K562 (cell line): ENCODE measurements around the gene MAPKAPK2. TPM values are rescaled to one million over a fixed set of nuclear protein-coding genes. Genes with fewer than 3 reads are reported as not detected.

Experiments used
- ATF6 ChIP-seq: sonication (generic); formaldehyde crosslinking; IDR thresholded peaks from 2 replicates; pipeline ENCODE4 v1.4.0; 2020; ENCODE audit warnings: mild to moderate bottlenecking, missing genetic modification reagents
- C11orf30 ChIP-seq: fragments of 450-650 bp; IDR thresholded peaks from 2 replicates; pipeline ENCODE4 v1.6.1; 2016; ENCODE audit warnings: low read depth, mild to moderate bottlenecking
- GABPB2 ChIP-seq: fragments of 250-450 bp; sonication (Bioruptor Pico); conservative IDR thresholded peaks from 2 replicates; pipeline ENCODE4 v1.5.1; 2021; ENCODE audit warnings: mild to moderate bottlenecking
- LARP7 ChIP-seq: fragments of 450-650 bp; IDR thresholded peaks from 2 replicates; pipeline ENCODE4 v1.6.1; 2016
- MEIS2 ChIP-seq: fragments of 450-650 bp; IDR thresholded peaks from 2 replicates; pipeline ENCODE4 v1.6.1; 2014; ENCODE audit warnings: mild to moderate bottlenecking; ENCODE audit not compliant: partially characterized antibody
- POLR2B ChIP-seq: fragments of 450-650 bp; IDR thresholded peaks from 2 replicates; pipeline ENCODE4 v1.6.1; 2018; ENCODE audit warnings: low read depth; ENCODE audit not compliant: partially characterized antibody
- PTRF ChIP-seq: fragments of 450-650 bp; IDR thresholded peaks from 2 replicates; pipeline ENCODE4 v1.6.1; 2016; ENCODE audit warnings: mild to moderate bottlenecking, missing genetic modification characterization, missing compliant biosample characterization
- SAFB2 ChIP-seq: fragments of 200-400 bp; formaldehyde crosslinking; IDR thresholded peaks from 2 replicates; pipeline ENCODE4 v1.6.1; 2018; ENCODE audit warnings: borderline replicate concordance, low read length, low read depth, moderate library complexity; ENCODE audit not compliant: severe bottlenecking
- SRSF3 ChIP-seq: fragments of 200-400 bp; formaldehyde crosslinking; IDR thresholded peaks from 2 replicates; pipeline ENCODE4 v1.6.1; 2016; ENCODE audit warnings: mild to moderate bottlenecking, low read length, moderate library complexity; ENCODE audit not compliant: insufficient read depth
- STAT5B ChIP-seq: fragments of 250-450 bp; sonication (Bioruptor Pico); IDR thresholded peaks from 2 replicates; pipeline ENCODE4 v1.8.0; 2021; ENCODE audit warnings: mild to moderate bottlenecking, inconsistent platforms
- TRIM24 ChIP-seq, 2 experiments: fragments of 450-650 bp; IDR thresholded peaks; 2 replicates each; pipeline ENCODE4 v1.6.1; 2016
- XRCC5 ChIP-seq: fragments of 200-400 bp; formaldehyde crosslinking; IDR thresholded peaks from 2 replicates; pipeline ENCODE4 v1.6.1; 2017; ENCODE audit warnings: low read depth, mild to moderate bottlenecking, low read length
- ZNF175 ChIP-seq: fragments of 200-800 bp; sonication (Bioruptor generic); IDR thresholded peaks from 2 replicates; pipeline ENCODE4 v1.6.1; 2016; ENCODE audit warnings: low read depth, mild to moderate bottlenecking, missing genetic modification characterization, missing compliant biosample characterization
- ZNF324 ChIP-seq: fragments of 250-450 bp; sonication (Bioruptor Pico); IDR thresholded peaks from 2 replicates; pipeline ENCODE4 v1.4.0; 2020; ENCODE audit warnings: mild to moderate bottlenecking
- ZNF57 ChIP-seq: fragments of 450-650 bp; formaldehyde crosslinking; IDR thresholded peaks from 2 replicates; pipeline ENCODE4 v1.4.0; 2020; ENCODE audit warnings: mild to moderate bottlenecking, moderate library complexity
- polyA plus RNA-seq, 8 experiments: library from polyadenylated mRNA; depleted of rRNA in 4 of 8; stranded (reverse) in 5 of 8; unstranded in 3 of 8; fragments of >200 nt; fragmentation: Nextera tagmentation in 2 of 8; fragmentation: Illumina TruSeq in 1 of 8; extraction: Ambion mirVana in 2 of 8; extraction: Trizol in 1 of 8; gene quantifications; 2 replicates each; pipeline versions ENCODE4 v1.2.1 to v1.2.3, GENCODE V29; 2011 to 2014; ENCODE audit warnings: inconsistent platforms in 1 of 8, missing spikeins in 1 of 8
- total RNA-seq, 7 experiments: library from RNA; depleted of rRNA in 6 of 7; stranded (reverse); fragments of >200 nt in 6 of 7; fragmentation: Illumina TruSeq in 2 of 7; extraction: Trizol in 2 of 7; gene quantifications; 2 replicates each; pipeline versions ENCODE4 v1.2.1 to v1.2.3, GENCODE V29; 2011 to 2021; ENCODE audit warnings: low replicate concordance in 1 of 7
- TF ChIP-seq, protein P1 (sequence below), 2 experiments: IDR thresholded peaks; 2 replicates each; pipeline ENCODE4 v1.6.1; 2011; ENCODE audit warnings: borderline replicate concordance in 1 of 2, control low read depth in 1 of 2, low read depth in 1 of 2, low read length in 1 of 2, mild to moderate bottlenecking in 1 of 2, mixed read lengths in 1 of 2, moderate library complexity in 1 of 2; ENCODE audit not compliant: insufficient read depth in 1 of 2, insufficient read length in 1 of 2, poor library complexity in 1 of 2, severe bottlenecking in 1 of 2; ENCODE audit errors: extremely low read depth in 1 of 2
- TF ChIP-seq, protein P2 (sequence below): fragments of 250-450 bp; sonication (Bioruptor Pico); IDR thresholded peaks from 2 replicates; pipeline ENCODE4 v1.5.0; 2021
- TF ChIP-seq, protein P3 (sequence below): fragments of 250-450 bp; sonication (Bioruptor Pico); IDR thresholded peaks from 2 replicates; pipeline ENCODE4 v1.5.0; 2020; ENCODE audit warnings: mild to moderate bottlenecking

The MAPKAPK2 gene
- total and polyA plus RNA-seq, 9 of the 15 experiments (the other 6 are each of a cell fraction or from before 2014, with no cell fraction given): 0.63 to 94.2 (median 52.1) TPM

DNA sequence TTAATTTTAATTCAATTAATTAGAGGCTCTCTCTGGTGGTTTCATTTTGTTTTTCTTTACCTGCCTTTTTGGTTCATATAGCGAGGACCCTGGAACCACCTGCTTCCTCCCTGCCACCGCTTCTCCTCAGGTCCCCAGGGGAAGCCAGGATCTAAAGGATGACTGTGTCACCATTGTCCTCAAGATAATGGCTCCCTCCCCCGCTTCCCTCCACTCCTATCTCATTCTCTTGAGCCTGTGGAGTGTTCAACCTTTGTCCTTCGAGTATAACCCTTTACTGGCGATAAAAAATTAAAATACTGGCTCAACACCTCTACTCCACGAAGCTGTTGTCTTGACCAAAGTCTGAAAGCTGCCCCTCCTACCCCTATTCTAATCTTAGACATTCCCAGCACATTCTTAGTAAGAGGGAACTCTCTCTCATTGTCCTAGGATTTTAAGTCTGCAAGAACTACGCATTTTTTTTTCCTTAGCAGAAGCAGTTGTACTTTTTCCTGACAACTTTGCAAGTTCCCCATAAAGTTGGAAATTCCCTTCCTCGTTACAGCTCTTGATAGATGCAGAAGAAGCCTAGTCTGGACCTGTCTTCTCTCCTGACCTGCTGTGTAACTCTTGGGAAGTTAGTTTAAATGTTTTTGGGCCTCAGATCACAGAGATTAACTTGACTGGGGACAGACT is 12.6 kb upstream of the MAPKAPK2 start (continued):
- no peak for TF ChIP-seq SAFB2
- no peak for TF ChIP-seq XRCC5
- no peak for TF ChIP-seq ZNF324 (CRISPR knock-in tag)
- no peak for TF ChIP-seq STAT5B (CRISPR knock-in tag)
- no peak for TF ChIP-seq LARP7
- TF ChIP-seq TRIM24 (IDR thresholded peaks at IDR 0.05): peak in 1 of 2 experiments; percentile 68; a peak in 2 of 4 replicates
- TF ChIP-seq, protein P1, sequence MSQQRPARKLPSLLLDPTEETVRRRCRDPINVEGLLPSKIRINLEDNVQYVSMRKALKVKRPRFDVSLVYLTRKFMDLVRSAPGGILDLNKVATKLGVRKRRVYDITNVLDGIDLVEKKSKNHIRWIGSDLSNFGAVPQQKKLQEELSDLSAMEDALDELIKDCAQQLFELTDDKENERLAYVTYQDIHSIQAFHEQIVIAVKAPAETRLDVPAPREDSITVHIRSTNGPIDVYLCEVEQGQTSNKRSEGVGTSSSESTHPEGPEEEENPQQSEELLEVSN (IDR thresholded peaks at IDR 0.05; ENCODE audit: borderline replicate concordance in 1 of 2, extremely low read depth in 1 of 2, insufficient read depth in 1 of 2, insufficient read length in 1 of 2, low read depth in 1 of 2, low read length in 1 of 2, poor library complexity in 1 of 2, severe bottlenecking in 1 of 2): peak in 1 of 2 experiments; percentile 34
- TF ChIP-seq, protein P2, sequence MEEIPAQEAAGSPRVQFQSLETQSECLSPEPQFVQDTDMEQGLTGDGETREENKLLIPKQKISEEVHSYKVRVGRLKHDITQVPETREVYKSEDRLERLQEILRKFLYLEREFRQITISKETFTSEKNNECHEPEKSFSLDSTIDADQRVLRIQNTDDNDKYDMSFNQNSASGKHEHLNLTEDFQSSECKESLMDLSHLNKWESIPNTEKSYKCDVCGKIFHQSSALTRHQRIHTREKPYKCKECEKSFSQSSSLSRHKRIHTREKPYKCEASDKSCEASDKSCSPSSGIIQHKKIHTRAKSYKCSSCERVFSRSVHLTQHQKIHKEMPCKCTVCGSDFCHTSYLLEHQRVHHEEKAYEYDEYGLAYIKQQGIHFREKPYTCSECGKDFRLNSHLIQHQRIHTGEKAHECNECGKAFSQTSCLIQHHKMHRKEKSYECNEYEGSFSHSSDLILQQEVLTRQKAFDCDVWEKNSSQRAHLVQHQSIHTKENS: no peak
- no peak for TF ChIP-seq ZNF57 (CRISPR knock-in tag)
- no peak for TF ChIP-seq SRSF3
- TF ChIP-seq GABPB2 (CRISPR knock-in tag): no peak
- no peak for TF ChIP-seq ZNF175 (CRISPR knock-in tag)
- no peak for TF ChIP-seq C11orf30
- TF ChIP-seq MEIS2: peak; percentile 50
- no peak for TF ChIP-seq POLR2B
- no peak for TF ChIP-seq ATF6 (CRISPR knock-in tag)
- TF ChIP-seq, protein P3, sequence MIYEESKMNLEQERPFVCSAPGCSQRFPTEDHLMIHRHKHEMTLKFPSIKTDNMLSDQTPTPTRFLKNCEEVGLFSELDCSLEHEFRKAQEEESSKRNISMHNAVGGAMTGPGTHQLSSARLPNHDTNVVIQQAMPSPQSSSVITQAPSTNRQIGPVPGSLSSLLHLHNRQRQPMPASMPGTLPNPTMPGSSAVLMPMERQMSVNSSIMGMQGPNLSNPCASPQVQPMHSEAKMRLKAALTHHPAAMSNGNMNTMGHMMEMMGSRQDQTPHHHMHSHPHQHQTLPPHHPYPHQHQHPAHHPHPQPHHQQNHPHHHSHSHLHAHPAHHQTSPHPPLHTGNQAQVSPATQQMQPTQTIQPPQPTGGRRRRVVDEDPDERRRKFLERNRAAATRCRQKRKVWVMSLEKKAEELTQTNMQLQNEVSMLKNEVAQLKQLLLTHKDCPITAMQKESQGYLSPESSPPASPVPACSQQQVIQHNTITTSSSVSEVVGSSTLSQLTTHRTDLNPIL: no peak
- no peak for TF ChIP-seq PTRF
